H9 (cell line): Measurements from ENCODE around the gene ABCC12. TPM values are rescaled to one million over a fixed set of nuclear protein-coding genes. Genes with fewer than 3 reads are reported as not detected.
"Not testable (repeated sequence)": the region's sequence is repeated elsewhere in the genome, so short reads cannot be mapped to it uniquely, and the experiment has no call there.

ENCODE experiments used
- DNase-seq: peaks from one replicate; pipeline ENCODE4 v3.0.0-alpha.2; 2017
- H2AFZ ChIP-seq: one replicate; pipeline ENCODE4 v1.6.1; 2013; ENCODE audit warnings: mild to moderate bottlenecking, low read length, control low read depth, moderate library complexity
- H2AK5ac ChIP-seq: 2 replicates; pipeline ENCODE4 v1.6.1; 2013; ENCODE audit warnings: low read length, control low read depth, mixed read lengths; ENCODE audit not compliant: insufficient read length
- H2BK120ac ChIP-seq: one replicate; pipeline ENCODE4 v1.6.1; 2013; ENCODE audit warnings: low read depth, mild to moderate bottlenecking, low read length, control low read depth, inconsistent platforms; ENCODE audit not compliant: poor library complexity, severe bottlenecking
- H2BK12ac ChIP-seq: 2 replicates; pipeline ENCODE4 v1.6.1; 2013; ENCODE audit warnings: low read length, control low read depth, mixed read lengths, low read depth; ENCODE audit not compliant: insufficient read length
- H2BK15ac ChIP-seq: 2 replicates; pipeline ENCODE4 v1.6.1; 2013; ENCODE audit warnings: low read depth, low read length, control low read depth
- H2BK20ac ChIP-seq: one replicate; pipeline ENCODE4 v1.6.1; 2013; ENCODE audit warnings: low read depth, mild to moderate bottlenecking, low read length, control low read depth, inconsistent platforms; ENCODE audit not compliant: poor library complexity, severe bottlenecking
- H2BK5ac ChIP-seq: 2 replicates; pipeline ENCODE4 v1.6.1; 2013; ENCODE audit warnings: low read length, control low read depth, mixed read lengths; ENCODE audit not compliant: insufficient read length
- H3K14ac ChIP-seq: 2 replicates; pipeline ENCODE4 v1.6.1; 2013; ENCODE audit warnings: low read length, control low read depth; ENCODE audit not compliant: insufficient read depth
- H3K18ac ChIP-seq: 2 replicates; pipeline ENCODE4 v1.6.1; 2013; ENCODE audit warnings: low read depth, mild to moderate bottlenecking, mixed read lengths, low read length, control low read depth; ENCODE audit not compliant: insufficient read length
- H3K23ac ChIP-seq: 2 replicates; pipeline ENCODE4 v1.6.1; 2013; ENCODE audit warnings: low read length, control low read depth, mixed read lengths, low read depth; ENCODE audit not compliant: insufficient read length
- H3K23me2 ChIP-seq: 2 replicates; pipeline ENCODE4 v1.6.1; 2013; ENCODE audit warnings: low read depth, mild to moderate bottlenecking, mixed read lengths, low read length, control low read depth; ENCODE audit not compliant: insufficient read length, poor library complexity, severe bottlenecking
- H3K27ac ChIP-seq: 2 replicates; pipeline ENCODE4 v1.5.1; 2013; ENCODE audit warnings: low read length, control low read depth, mixed read lengths, low read depth; ENCODE audit not compliant: insufficient read length
- H3K27me3 ChIP-seq: 2 replicates; pipeline ENCODE4 v1.6.1; 2013; ENCODE audit warnings: low read length, control low read depth, inconsistent platforms; ENCODE audit not compliant: insufficient read depth
- H3K4ac ChIP-seq: 2 replicates; pipeline ENCODE4 v1.6.1; 2013; ENCODE audit warnings: low read depth, mild to moderate bottlenecking, control low read depth, inconsistent platforms, low read length, moderate library complexity
- H3K4me1 ChIP-seq: 2 replicates; pipeline ENCODE4 v1.6.1; 2013; ENCODE audit warnings: low read length, control low read depth, inconsistent platforms; ENCODE audit not compliant: insufficient read depth
- H3K4me2 ChIP-seq: 2 replicates; pipeline ENCODE4 v1.6.1; 2013; ENCODE audit warnings: low read length, control low read depth, mixed read lengths; ENCODE audit not compliant: insufficient read length, insufficient read depth
- H3K56ac ChIP-seq: 2 replicates; pipeline ENCODE4 v1.6.1; 2013; ENCODE audit warnings: low read depth, mild to moderate bottlenecking, mixed read lengths, low read length, control low read depth; ENCODE audit not compliant: insufficient read length
- H3K79me1 ChIP-seq: 2 replicates; pipeline ENCODE4 v1.6.1; 2013; ENCODE audit warnings: low read depth, mild to moderate bottlenecking, moderate library complexity, low read length, control low read depth, inconsistent platforms; ENCODE audit not compliant: insufficient read depth, poor library complexity, severe bottlenecking
- H3K79me2 ChIP-seq: 2 replicates; pipeline ENCODE4 v1.6.1; 2013; ENCODE audit warnings: low read length, control low read depth, inconsistent platforms; ENCODE audit not compliant: insufficient read depth
- H3K9ac ChIP-seq: 2 replicates; pipeline ENCODE4 v1.6.1; 2013; ENCODE audit warnings: low read length, control low read depth, mixed read lengths; ENCODE audit not compliant: insufficient read length; ENCODE audit errors: extremely low read depth
- H3K9me3 ChIP-seq: one replicate; pipeline ENCODE4 v1.6.1; 2013; ENCODE audit warnings: low read depth, low read length, inconsistent platforms; ENCODE audit not compliant: control insufficient read depth
- H3T11ph ChIP-seq: one replicate; pipeline ENCODE4 v1.6.1; 2013; ENCODE audit warnings: mild to moderate bottlenecking, low read length, control low read depth, inconsistent platforms
- H4K20me1 ChIP-seq: one replicate; pipeline ENCODE4 v1.6.1; 2013; ENCODE audit not compliant: control insufficient read depth, insufficient read length, insufficient read depth
- H4K5ac ChIP-seq: 2 replicates; pipeline ENCODE4 v1.6.1; 2013; ENCODE audit warnings: low read depth, mild to moderate bottlenecking, mixed read lengths, low read length, control low read depth; ENCODE audit not compliant: insufficient read length
- H4K8ac ChIP-seq: replicated peaks from 2 replicates; pipeline ENCODE4 v1.6.1; 2013; ENCODE audit warnings: low read length, control low read depth, mixed read lengths, low read depth; ENCODE audit not compliant: insufficient read length
- H4K91ac ChIP-seq: 2 replicates; pipeline ENCODE4 v1.6.1; 2013; ENCODE audit warnings: low read depth, mild to moderate bottlenecking, moderate library complexity, mixed read lengths, low read length, control low read depth; ENCODE audit not compliant: insufficient read length
- H3K27ac Mint-ChIP-seq, 3 experiments: 2 replicates in 2 of 3; 3 replicates in 1 of 3; pipeline ENCODE4 v1.8.0; 2020 to 2021; ENCODE audit warnings: mixed read lengths in 3 of 3, mild to moderate bottlenecking in 1 of 3, moderate library complexity in 1 of 3
- H3K27me3 Mint-ChIP-seq: 2 replicates; pipeline ENCODE4 v1.8.0; 2021; ENCODE audit warnings: low read depth, mild to moderate bottlenecking, moderate library complexity, mixed read lengths
- H3K36me3 Mint-ChIP-seq, 3 experiments: 2 replicates in 2 of 3; 3 replicates in 1 of 3; pipeline ENCODE4 v1.8.0; 2020 to 2021; ENCODE audit warnings: low read depth in 3 of 3, mixed read lengths in 3 of 3; ENCODE audit not compliant: insufficient read depth in 1 of 3
- H3K4me1 Mint-ChIP-seq, 2 experiments: 2 replicates each; pipeline ENCODE4 v1.8.0; 2020; ENCODE audit warnings: mixed read lengths in 2 of 2
- H3K4me3 Mint-ChIP-seq, 2 experiments: 2 replicates in 1 of 2; 3 replicates in 1 of 2; pipeline ENCODE4 v1.8.0; 2020 to 2021; ENCODE audit warnings: mild to moderate bottlenecking in 2 of 2, mixed read lengths in 2 of 2, moderate library complexity in 1 of 2
- H3K9me3 Mint-ChIP-seq, 2 experiments: 2 replicates in 1 of 2; 3 replicates in 1 of 2; pipeline ENCODE4 v1.8.0; 2020; ENCODE audit warnings: mild to moderate bottlenecking in 2 of 2, mixed read lengths in 2 of 2, moderate library complexity in 1 of 2
- CTCF ChIP-seq: fragments of 200-600 bp; sonication (generic); conservative IDR thresholded peaks from 3 replicates; pipeline ENCODE4 v1.8.0; 2021; ENCODE audit warnings: antibody characterized with exemption, mild to moderate bottlenecking
- WGBS: extraction: QIAGEN DNeasy Blood & Tissue Kit; methylation state at CpG from one replicate; pipeline ENCODE4 v1.1.7; 2013; ENCODE audit warnings: missing lambda C conversion rate, low lambda C conversion rate, mixed read lengths; ENCODE audit not compliant: insufficient read length; ENCODE audit errors: extremely low coverage; 5-methylcytosine and 5-hydroxymethylcytosine counted together
- total RNA-seq: library from RNA; stranded (reverse); gene quantifications from 2 replicates; pipeline ENCODE4 v1.2.1, GENCODE V29; 2021

ABCC12 gene
- total RNA-seq, 1 experiment from 2014 or later, result 0.09 TPM

- Mint-ChIP-seq H3K36me3 (no peaks in the 10 kb centered on the region; a peak in 1 of 7 replicates), H3K27ac (no peak overlapping the region), H3K27me3 (peaks cover 4% of the 10 kb centered on the region; the same call in 1 of the 2 replicates), H3K9me3 (no peaks in the 10 kb centered on the region), H3K4me3 (no peak overlapping the region), H3K4me1 (peaks cover 8 to 10% of the 10 kb centered on the region in 2 experiments)
- H3K9me3 ChIP-seq, result no peaks in the 10 kb centered on the region
- no peak overlapping the region for H2BK120ac ChIP-seq
- H4K8ac ChIP-seq, result no peak overlapping the region
- H3K56ac ChIP-seq, result no peak overlapping the region
- no peak overlapping the region for H4K5ac ChIP-seq
- TF ChIP-seq CTCF, result no peak
- no peak overlapping the region for H2BK5ac ChIP-seq
- DNase-seq, result no peak
- H2BK15ac ChIP-seq, result no peak overlapping the region
- no CpG with 5 or more reads among the region's 1 CpG for WGBS
- H2AFZ ChIP-seq, result no peak overlapping the region
- no peaks in the 10 kb centered on the region for H3K79me2 ChIP-seq
- no peak overlapping the region for H3K27ac ChIP-seq
- H3K27me3 ChIP-seq, result no peaks in the 10 kb centered on the region
- H3K79me1 ChIP-seq, result no peaks in the 10 kb centered on the region
- no peak overlapping the region for H3K4me2 ChIP-seq
- H3K9ac ChIP-seq, result no peak overlapping the region
- H3K14ac ChIP-seq, result no peak overlapping the region
- H4K20me1 ChIP-seq, result no peaks in the 10 kb centered on the region
- H3K4ac ChIP-seq, result no peak overlapping the region
- no peak overlapping the region for H4K91ac ChIP-seq
- no peak overlapping the region for H3K18ac ChIP-seq
- no peak overlapping the region for H3K23ac ChIP-seq
- H3T11ph ChIP-seq, result no peak overlapping the region
- no peak overlapping the region for H2AK5ac ChIP-seq
- H2BK20ac ChIP-seq, result no peak overlapping the region
- no peak overlapping the region for H2BK12ac ChIP-seq
- no peaks in the 10 kb centered on the region for H3K23me2 ChIP-seq
- H3K4me1 ChIP-seq, result no peaks in the 10 kb centered on the region
These were observed 12.3 kb upstream of the ABCC12 start for GRCh38 chr16:48168075-48168474.

GRCh38 chr16:48166617-48167016 is 10.8 kb upstream of the ABCC12 start:
- not testable (repeated sequence) for H3K23ac ChIP-seq, H3K79me2 ChIP-seq, H2BK12ac ChIP-seq, H3K18ac ChIP-seq, H3K27me3 ChIP-seq, H4K20me1 ChIP-seq, H2AFZ ChIP-seq, H3K4me3 Mint-ChIP-seq, H2BK120ac ChIP-seq, H3K9ac ChIP-seq, H3K79me1 ChIP-seq, H3K36me3 Mint-ChIP-seq, H4K8ac ChIP-seq, H3K4me1 ChIP-seq, H3K23me2 ChIP-seq, H2BK5ac ChIP-seq, H3T11ph ChIP-seq, H3K9me3 Mint-ChIP-seq, H3K4me2 ChIP-seq, H3K56ac ChIP-seq, H3K27me3 Mint-ChIP-seq, H4K5ac ChIP-seq, DNase-seq, H3K9me3 ChIP-seq, H3K14ac ChIP-seq, H2BK20ac ChIP-seq, H2AK5ac ChIP-seq, H3K27ac Mint-ChIP-seq, H4K91ac ChIP-seq, H3K27ac ChIP-seq, H2BK15ac ChIP-seq, H3K4ac ChIP-seq
- H3K4me1 Mint-ChIP-seq, result peaks cover 8 to 13% of the 10 kb centered on the region in 2 experiments
- WGBS, result no CpG with 5 or more reads among the region's 5 CpGs
